GM19351 (cell line): Measurements from ENCODE around the gene HLCS.

Experiments used
- ATAC-seq: cut with Tn5 transposase; IDR thresholded peaks from one replicate; pipeline ENCODE4 v1.9.1; 2021; ENCODE audit warnings: mild to moderate bottlenecking, moderate library complexity; ENCODE audit not compliant: unreplicated experiment

HLCS gene

GRCh38 chr21:36708286-36709029 lies 258.0 kb downstream of the HLCS start:
- no peak for ATAC-seq

- ATAC-seq = no peak
Observed at GRCh38 chr21:36707763-36708285, 258.6 kb downstream of the HLCS start.

GRCh38 chr21:36706951-36707762 lies 259.3 kb downstream of the HLCS start:
- ATAC-seq = no peak

- no peak for ATAC-seq
Observed at GRCh38 chr21:36706482-36706852, 260.0 kb downstream of the HLCS start.

GRCh38 chr21:36705679-36706481 lies 260.6 kb downstream of the HLCS start:
- no peak for ATAC-seq

- ATAC-seq = no peak
Observed at GRCh38 chr21:36704958-36705678, 261.4 kb downstream of the HLCS start.

- ATAC-seq = no peak
Observed at GRCh38 chr21:36704281-36704957, 262.1 kb downstream of the HLCS start.

- no peak for ATAC-seq
Observed at GRCh38 chr21:36703626-36704280, 262.7 kb downstream of the HLCS start.

GRCh38 chr21:36703123-36703522 lies 263.3 kb downstream of the HLCS start:
- ATAC-seq = no peak

- ATAC-seq = no peak
Observed at GRCh38 chr21:36702622-36702968, 263.9 kb downstream of the HLCS start.

GRCh38 chr21:36701756-36702621 lies 264.5 kb downstream of the HLCS start:
- no peak for ATAC-seq

GRCh38 chr21:36700971-36701755 lies 265.3 kb downstream of the HLCS start:
- no peak for ATAC-seq
